GM21528 (cell line): ENCODE results near the gene NFATC1.

Experiments
- ATAC-seq: cut with Tn5 transposase; IDR thresholded peaks from one replicate; pipeline ENCODE4 v1.9.1; 2021; ENCODE audit warnings: mild to moderate bottlenecking, moderate library complexity; ENCODE audit not compliant: unreplicated experiment, low FRiP score

Gene NFATC1

GRCh38 chr18:79395761-79396404 lies at the start of gene NFATC1:
TSS of gene NFATC1 (plus strand) at chr18:79395930. CDS start at chr18:79396225, 295 bp downstream.
- no peak for ATAC-seq

- ATAC-seq, result no peak
Observed at GRCh38 chr18:79345981-79346380, 49.7 kb upstream of the NFATC1 start.

- no peak for ATAC-seq
Observed at GRCh38 chr18:79348066-79348465, 47.7 kb upstream of the NFATC1 start.

GRCh38 chr18:79352432-79352831 lies 43.3 kb upstream of the NFATC1 start:
- ATAC-seq, result no peak

GRCh38 chr18:79353267-79353666 lies 42.5 kb upstream of the NFATC1 start:
- no peak for ATAC-seq

GRCh38 chr18:79354350-79354749 lies 41.4 kb upstream of the NFATC1 start:
- no peak for ATAC-seq

- peak; percentile 51 for ATAC-seq
Observed at GRCh38 chr18:79355433-79356335, 40.0 kb upstream of the NFATC1 start.

- ATAC-seq, result peak; percentile 94
Observed at GRCh38 chr18:79356435-79356834, 39.3 kb upstream of the NFATC1 start.

- no peak for ATAC-seq
Observed at GRCh38 chr18:79360933-79361332, 34.8 kb upstream of the NFATC1 start.

GRCh38 chr18:79361766-79362522 lies 33.8 kb upstream of the NFATC1 start:
- ATAC-seq, result no peak

- ATAC-seq, result no peak
Observed at GRCh38 chr18:79365701-79366100, 30.0 kb upstream of the NFATC1 start.

- no peak for ATAC-seq
Observed at GRCh38 chr18:79366177-79367094, 29.3 kb upstream of the NFATC1 start.

- ATAC-seq, result no peak
Observed at GRCh38 chr18:79367480-79367879, 28.2 kb upstream of the NFATC1 start.

GRCh38 chr18:79367989-79368388 lies 27.7 kb upstream of the NFATC1 start:
- no peak for ATAC-seq

- no peak for ATAC-seq
Observed at GRCh38 chr18:79368681-79369080, 27.0 kb upstream of the NFATC1 start.

GRCh38 chr18:79371561-79372121 lies 24.1 kb upstream of the NFATC1 start:
- ATAC-seq, result no peak

GRCh38 chr18:79372461-79372860 lies 23.3 kb upstream of the NFATC1 start:
- no peak for ATAC-seq

GRCh38 chr18:79372991-79373390 lies 22.7 kb upstream of the NFATC1 start:
- no peak for ATAC-seq

- ATAC-seq, result no peak
Observed at GRCh38 chr18:79373736-79374135, 22.0 kb upstream of the NFATC1 start.
